ENCODE data around the gene TMEM119.

The TMEM119 gene, protein sequence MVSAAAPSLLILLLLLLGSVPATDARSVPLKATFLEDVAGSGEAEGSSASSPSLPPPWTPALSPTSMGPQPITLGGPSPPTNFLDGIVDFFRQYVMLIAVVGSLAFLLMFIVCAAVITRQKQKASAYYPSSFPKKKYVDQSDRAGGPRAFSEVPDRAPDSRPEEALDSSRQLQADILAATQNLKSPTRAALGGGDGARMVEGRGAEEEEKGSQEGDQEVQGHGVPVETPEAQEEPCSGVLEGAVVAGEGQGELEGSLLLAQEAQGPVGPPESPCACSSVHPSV

DNA sequence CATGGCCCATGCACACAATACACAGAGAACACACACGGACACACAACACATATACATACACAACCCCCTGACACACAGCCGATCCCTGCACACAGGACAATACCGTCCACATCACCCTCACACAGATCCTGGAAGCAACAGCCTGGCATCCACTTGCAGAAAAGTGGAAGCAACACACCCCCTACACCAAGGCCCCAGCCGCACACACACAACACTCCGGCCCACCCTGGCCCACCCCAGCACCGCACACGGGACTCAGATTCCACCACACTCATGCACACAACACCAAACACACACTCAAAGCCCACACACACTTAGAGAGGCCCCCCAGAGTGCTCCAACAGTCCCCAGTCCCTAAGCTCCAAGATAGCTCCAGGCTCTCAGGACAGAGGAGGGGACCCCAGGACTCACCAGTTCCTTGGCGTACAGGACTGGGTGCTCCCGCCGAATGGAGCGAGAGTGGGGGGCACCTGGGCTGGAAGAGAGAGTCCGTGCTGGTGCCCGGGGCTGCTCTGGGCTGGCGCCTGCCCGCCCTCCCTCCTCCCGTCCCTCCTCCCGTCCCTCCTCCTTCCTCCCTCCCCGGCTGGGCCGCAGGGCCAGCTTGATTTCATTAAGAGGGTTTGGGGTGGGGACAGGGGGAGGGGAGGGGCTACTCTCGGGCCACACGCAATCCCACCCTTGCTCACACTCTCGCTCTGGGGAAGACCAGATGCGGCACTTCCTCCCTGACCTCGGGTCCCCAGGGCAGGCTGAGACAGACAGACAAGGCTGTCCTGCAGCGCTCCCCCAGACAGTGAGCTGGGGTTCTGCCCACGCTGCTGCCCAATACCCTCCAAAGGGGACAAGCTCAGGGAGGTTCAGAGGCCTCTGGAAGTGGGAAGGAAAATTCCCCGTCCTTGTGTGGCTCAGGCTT lies at the start of gene TMEM119:
TSS of gene TMEM119 (minus strand) at position 526 of the 913 bp plus-strand sequence. CDS start 5,701 bp downstream, outside the sequence.
- no peak for DNase-seq (ENCODE audit: low read depth in 1 of 2, low spot score in 1 of 2)

- no peak for DNase-seq (ENCODE audit: low read depth in 1 of 2, low spot score in 1 of 2)
These were observed 49.0 kb upstream of the TMEM119 start for GRCh38 chr12:108646600-108647579.

DNA sequence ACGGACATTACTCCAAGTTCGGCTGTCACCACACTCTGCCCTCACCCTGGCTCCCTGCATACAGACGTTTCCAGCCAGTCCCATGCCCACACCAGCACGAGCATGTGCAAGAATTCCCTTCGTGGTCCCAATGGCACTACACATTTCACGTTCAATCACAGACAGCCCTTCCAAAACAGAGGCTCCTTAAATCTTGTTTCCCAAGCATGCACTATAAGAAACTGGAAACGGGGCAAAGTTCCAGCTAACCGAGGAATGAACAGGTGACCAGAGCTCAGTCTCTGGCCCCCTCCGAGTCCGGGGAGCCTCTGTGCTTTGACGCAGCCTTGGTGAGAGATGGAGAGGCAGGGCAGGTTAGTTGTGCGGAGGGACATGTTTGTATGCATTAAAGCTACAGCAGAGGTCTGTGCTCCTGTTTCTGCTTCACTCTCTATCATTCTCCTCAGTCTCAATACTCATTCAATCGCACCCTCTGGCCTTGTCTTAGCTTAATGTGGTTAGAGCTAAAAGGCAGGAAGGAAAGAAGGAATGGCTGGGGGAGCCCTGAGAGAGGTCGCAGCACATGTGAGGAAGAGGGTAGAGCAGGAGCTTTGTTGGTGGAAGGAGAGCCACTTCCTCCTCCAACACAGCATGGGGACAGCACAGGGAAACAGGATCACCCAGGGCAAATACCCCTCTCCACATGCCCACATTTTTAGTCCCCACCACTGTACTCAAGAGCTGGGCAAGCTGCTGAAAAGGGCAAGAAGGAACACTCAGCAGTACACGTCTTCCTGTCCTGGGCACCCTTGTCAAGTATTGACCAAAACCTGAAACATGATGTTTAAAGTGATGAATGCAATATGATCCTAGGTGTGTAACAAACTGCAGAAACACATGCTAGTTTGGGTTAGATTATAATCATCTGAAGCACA lies 48.1 kb upstream of the TMEM119 start:
- no peak for DNase-seq (ENCODE audit: low read depth in 1 of 2, low spot score in 1 of 2)

- DNase-seq (ENCODE audit: low read depth in 1 of 2, low spot score in 1 of 2), result no peak
These were observed 46.9 kb upstream of the TMEM119 start for GRCh38 chr12:108644811-108645120.

GRCh38 chr12:108643941-108644810 lies 46.3 kb upstream of the TMEM119 start:
- no peak for DNase-seq (ENCODE audit: low read depth in 1 of 2, low spot score in 1 of 2)

- no peak for DNase-seq (ENCODE audit: low read depth in 1 of 2, low spot score in 1 of 2)
These were observed 45.2 kb upstream of the TMEM119 start for GRCh38 chr12:108642899-108643654.

DNA sequence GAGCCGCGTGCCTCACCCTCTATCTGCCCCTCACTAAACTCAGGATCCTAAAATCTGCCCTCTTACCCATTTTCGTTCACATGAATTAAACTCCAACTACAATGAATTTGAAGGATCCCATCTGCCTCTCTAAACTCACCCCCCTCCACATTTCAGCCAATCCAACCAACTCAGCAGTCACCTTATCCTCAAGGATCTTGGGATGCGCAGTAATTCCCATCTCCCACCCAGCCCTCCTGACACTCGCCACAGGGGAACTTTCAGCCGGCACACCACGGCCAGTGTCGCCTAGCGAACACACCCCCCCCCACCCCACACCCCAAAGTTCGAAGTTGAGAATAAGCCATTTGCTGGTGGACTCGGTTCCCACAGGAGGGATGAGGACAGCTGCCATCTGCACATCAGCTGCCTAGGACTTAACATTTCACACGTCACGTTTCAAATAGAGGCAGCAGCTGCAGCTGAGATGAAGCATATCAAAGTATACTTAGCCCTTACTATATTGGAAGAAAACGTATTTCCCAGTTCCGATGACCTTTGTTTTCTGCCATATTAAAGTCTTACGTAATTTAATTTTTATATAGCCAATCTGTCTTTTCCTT lies 44.5 kb upstream of the TMEM119 start:
- no peak for DNase-seq (ENCODE audit: low read depth in 1 of 2, low spot score in 1 of 2)

DNA sequence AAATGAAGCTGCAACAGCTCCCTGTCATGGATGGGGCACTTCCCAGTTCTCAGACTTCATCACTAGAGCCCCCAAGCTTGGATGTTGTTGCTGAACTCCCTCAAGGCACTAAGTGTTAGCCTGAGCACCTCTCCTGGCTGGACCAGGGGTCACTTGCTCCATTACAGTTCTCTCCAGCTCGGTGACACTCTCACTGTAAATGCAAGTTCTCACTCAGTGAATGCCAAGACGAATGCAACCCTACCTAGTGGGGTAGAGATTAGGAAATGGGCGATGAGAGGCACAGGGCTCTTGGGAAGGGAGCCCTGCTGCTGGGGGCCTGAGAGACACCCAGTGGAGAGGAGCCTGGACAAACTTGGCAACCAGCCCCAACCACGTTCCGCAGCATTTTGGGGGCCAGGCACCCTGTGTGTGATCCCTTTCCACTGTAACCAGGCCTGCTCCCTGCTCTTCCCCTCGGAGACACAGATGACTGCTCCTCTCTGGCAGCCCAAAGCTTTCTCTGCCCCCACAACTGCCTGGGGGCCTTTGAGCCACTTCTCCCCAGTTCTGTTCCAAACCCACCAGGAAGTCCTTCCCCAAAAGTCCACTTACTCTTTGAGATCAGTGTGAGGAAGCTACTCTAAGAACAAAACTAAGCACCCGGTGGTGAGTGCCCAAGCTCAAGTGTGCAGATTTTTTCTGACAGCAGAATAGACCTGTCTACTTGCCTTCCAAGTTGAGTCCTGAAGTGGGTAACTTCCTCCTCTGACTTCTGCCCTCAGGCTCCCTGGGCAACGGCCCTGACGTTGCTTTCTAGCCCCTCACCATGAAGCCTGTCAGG lies 43.8 kb upstream of the TMEM119 start:
- no peak for DNase-seq (ENCODE audit: low read depth in 1 of 2, low spot score in 1 of 2)

DNA sequence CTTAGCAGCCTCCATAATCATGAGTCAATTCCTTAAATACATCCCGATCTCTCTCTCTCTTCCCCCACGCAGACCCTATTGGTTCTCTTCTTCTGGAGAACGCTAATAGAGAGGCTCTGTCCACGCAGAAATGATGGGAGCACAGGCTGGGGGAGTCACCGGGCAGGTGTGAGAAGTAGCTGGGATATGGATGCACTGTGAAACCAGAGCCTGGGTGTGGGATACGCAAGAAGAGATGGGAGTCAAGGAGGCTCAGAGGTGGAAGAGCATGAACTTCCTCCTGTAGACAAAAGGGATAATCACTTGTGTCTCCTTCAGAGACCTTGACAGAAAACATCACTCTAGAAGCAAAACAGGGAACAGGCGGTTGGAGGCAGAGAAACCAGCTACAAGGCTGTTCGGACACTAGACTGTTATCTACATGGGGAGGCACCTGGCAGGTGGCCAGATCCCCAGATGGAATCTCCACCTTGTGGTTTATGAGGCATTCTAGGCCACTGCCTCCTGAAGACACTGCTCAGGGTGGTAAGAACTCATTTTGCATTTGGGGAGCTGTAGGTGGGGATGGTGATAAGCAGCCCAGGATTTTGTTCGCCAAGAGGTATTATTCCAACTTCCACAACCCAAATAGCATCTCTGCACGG lies 43.0 kb upstream of the TMEM119 start:
- no peak for DNase-seq (ENCODE audit: low read depth in 1 of 2, low spot score in 1 of 2)

DNA sequence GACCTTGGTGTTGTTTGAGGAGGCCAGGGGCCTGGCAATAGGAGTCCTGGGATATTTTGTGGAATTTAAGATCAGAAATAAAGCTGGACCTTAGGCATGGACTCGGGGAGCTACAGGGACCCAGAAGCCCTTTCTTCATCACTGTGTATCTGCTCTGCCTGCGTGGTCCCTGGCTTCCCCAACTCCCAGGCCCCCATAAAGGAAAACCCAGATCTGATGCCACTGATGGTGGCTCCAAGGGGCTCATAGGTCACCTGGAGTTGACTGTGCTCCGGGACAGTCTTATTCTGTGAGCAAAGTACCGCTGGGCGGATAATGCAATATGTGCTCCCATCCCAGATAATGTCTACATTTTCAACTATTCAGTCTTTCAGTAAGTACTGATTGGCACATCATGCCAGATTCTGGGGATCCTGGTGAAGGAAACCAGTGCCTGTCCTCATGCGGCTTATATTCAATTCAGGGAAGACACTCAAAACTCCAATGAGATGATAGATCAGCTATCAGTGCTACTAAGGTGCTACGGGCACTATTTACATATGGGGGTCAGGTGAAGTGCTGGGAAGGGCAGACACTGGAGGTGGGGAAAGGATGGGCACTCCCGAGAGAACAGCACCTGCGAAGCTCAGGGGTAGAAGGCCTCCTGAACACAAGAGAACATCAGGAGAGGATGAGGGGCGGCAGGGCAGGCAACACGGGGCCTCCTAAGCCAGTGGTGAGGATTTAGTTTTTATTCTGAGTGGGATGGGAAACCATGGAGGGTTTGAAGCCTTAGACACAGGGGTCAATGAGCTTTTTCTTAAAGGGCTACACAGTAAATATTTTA lies 41.3 kb upstream of the TMEM119 start:
- no peak for DNase-seq (ENCODE audit: low read depth in 1 of 2, low spot score in 1 of 2)

DNA sequence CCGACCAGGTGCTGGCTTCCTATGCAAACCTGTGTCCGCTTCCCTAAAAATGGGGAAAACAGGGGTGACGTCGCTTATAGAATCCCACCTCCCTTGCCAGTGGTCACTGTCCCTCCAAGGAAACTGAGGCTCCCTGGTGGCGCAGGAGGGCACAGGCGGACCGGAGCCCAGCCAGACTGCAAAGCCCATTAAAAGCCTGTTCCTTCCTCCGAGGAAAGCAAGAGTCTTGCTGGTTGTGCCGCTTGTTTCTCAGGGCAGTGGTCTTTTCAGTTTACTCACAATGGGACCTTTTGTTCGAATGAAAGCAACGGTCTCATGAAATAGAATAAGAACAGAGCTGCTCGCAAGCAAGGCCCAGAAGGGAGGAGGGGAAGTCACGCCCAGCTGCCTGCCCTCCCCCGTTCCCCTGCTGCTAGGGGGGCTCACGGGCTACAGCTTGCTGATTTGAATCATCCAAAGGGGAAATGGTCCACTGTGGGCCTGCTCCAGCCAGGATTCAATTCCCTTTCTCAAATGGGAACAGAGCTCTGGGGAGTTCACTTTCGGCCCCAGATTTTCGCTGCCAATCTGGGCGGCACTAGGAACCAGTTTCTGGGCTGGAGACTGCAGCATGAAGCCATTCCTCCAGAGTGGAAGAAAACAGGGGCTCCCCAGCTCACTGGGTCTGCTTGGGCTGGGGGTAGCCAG lies 40.4 kb upstream of the TMEM119 start:
- DNase-seq (ENCODE audit: low read depth in 1 of 2, low spot score in 1 of 2), result no peak

GRCh38 chr12:108637222-108637971 lies 39.5 kb upstream of the TMEM119 start:
- DNase-seq (ENCODE audit: low read depth in 1 of 2, low spot score in 1 of 2), result no peak

GRCh38 chr12:108635997-108636808 lies 38.3 kb upstream of the TMEM119 start:
- no peak for DNase-seq (ENCODE audit: low read depth in 1 of 2, low spot score in 1 of 2)
